Measurements from ENCODE around the gene OOSP4B.

- TF ChIP-seq CTCF (conservative IDR thresholded peaks at IDR 0.05) (no peak), EZH2 (IDR thresholded peaks at IDR 0.05; ENCODE audit: low read depth) (no peak)
Observed at GRCh38 chr11:59973097-59973496, 43.9 kb upstream of the OOSP4B start.
